ENCODE measurements around the gene CUBN.

GRCh38 chr10:16788125-16788524 lies 341.5 kb downstream of the CUBN start:
- no peak for TF ChIP-seq POLR2AphosphoS5 (IDR thresholded peaks at IDR 0.05)
- TF ChIP-seq CTCF (IDR thresholded peaks at IDR 0.05) = no peak

Data from prostate gland (tissue), 2 donors.